ENCODE results near the gene GREM2.

The GREM2 gene

DNA sequence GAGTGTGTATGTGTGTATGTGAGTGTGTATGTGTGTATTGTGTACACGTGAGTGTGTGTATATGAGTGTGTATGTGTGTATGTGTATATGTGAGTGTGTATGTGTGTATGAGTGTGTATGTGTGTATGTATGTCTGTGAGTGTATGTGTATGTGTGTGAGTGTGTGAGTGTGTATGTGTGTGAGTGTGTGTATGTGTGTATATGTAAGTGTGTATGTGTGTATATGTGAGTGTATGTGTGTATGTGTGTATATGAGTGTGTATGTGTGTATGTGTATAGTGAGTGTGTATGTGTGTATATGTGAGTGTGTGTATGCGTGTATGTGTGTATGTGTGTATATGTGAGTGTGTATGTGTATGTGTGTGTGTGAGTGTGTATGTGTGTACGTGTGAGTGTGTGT is 49.2 kb downstream of the GREM2 start:
- TF ChIP-seq GATA3 (IDR thresholded peaks at IDR 0.05; ENCODE audit: low read depth, low read length), result no peak
- no peak for TF ChIP-seq GATA2 (IDR thresholded peaks at IDR 0.05; ENCODE audit: low read depth, low read length)

DNA sequence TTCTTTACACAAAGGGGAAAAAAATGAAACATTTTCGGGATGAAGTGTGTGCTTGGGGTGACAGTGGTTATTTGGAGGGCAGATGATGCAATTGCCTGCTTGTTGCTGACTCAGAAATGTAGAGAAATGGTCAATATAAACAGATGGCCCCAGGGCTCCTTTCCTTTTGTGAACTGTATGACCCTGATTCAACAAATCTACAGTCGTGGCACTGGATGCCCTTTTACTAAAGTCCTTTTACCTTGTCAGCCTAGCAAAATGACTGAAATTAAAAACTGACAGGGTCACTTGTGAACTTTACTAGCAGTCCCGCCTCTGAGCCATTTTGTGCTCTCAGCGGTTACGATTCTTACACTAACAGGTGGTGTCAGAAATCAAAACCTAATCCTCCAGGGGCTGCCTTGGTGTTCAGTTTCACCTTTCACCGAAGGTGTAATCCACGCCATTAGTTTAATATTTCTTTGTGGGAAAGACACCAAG is 49.8 kb downstream of the GREM2 start:
- TF ChIP-seq GATA2 (IDR thresholded peaks at IDR 0.05; ENCODE audit: low read depth, low read length) (no peak), GATA3 (IDR thresholded peaks at IDR 0.05; ENCODE audit: low read depth, low read length) (no peak)

DNA sequence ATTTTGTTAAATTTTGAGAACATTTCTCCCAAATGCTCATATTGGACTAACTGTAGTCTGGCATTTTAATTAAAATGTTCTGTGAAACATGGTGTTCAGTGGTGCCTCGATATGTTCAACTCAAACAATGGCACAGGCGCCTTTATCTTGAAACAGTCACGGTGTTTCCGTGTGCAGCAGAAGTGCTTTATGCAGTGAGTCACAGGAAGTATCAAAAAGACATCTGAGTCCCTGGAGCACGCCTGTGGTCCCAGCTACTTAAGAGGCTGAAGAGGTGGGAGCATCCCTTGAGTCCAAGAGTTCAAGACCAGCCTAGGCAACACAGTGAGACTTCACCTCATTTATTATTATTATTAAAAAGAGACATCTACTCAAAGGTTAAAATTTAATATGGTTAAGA is 52.2 kb downstream of the GREM2 start:
- TF ChIP-seq GATA3 (IDR thresholded peaks at IDR 0.05; ENCODE audit: low read depth, low read length), result no peak
- TF ChIP-seq GATA2 (IDR thresholded peaks at IDR 0.05; ENCODE audit: low read depth, low read length), result no peak

GRCh38 chr1:240555524-240555923 is 56.4 kb downstream of the GREM2 start:
- TF ChIP-seq GATA2 (IDR thresholded peaks at IDR 0.05; ENCODE audit: low read depth, low read length) (no peak), GATA3 (IDR thresholded peaks at IDR 0.05; ENCODE audit: low read depth, low read length) (no peak)

DNA sequence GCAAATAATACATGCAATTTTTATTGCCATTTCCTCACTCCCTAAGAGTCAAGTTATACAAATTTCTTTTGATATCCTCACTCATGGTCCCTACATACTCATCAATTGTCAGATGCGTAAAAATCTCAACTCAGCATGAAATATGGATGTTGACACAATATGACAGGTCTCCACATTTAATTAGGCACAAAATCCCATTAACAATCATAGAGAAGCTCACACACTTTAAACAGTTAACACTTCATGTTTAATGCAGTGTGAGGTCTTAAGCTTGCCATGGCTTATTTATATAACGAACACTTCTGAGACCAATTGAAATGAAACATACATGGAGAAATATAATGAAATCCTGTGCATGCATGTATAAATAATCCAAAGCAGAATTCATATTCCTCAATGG is 58.6 kb downstream of the GREM2 start:
- TF ChIP-seq GATA2 (IDR thresholded peaks at IDR 0.05; ENCODE audit: low read depth, low read length) (no peak), GATA3 (IDR thresholded peaks at IDR 0.05; ENCODE audit: low read depth, low read length) (0 out of 2 replicates have a peak, but pooled peaks have one; percentile 13)

DNA sequence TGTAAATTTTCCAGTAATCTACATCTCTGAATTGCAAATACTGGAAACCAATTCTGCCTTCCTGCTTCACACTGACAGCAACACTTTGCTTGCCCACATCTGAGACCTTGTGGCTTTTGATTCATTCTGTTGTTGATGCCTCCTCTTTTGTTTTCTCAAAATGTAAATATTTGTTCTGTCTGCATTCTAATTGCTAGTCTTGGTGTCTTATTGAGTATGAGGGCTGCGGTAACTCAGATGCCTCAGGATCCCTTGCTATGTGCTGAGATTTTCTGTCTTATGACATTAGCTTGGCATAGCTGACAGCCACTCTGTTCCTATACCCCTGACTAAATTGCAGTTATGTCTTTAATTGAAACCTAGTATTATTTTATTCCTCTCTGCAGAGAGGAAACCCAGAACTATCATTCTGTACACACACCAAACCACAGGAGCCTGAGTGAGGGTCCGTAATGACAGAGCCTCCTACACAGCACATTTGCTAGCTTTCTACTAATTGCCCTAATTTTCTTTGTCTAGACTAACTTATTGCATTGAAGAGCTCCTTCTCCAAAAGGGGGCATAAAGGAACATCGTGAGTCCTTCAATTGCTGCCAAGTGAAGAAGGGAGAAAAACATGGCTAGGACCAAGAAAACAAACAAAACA is 72.1 kb downstream of the GREM2 start:
- TF ChIP-seq GATA2 (IDR thresholded peaks at IDR 0.05; ENCODE audit: low read depth, low read length), result no peak

DNA sequence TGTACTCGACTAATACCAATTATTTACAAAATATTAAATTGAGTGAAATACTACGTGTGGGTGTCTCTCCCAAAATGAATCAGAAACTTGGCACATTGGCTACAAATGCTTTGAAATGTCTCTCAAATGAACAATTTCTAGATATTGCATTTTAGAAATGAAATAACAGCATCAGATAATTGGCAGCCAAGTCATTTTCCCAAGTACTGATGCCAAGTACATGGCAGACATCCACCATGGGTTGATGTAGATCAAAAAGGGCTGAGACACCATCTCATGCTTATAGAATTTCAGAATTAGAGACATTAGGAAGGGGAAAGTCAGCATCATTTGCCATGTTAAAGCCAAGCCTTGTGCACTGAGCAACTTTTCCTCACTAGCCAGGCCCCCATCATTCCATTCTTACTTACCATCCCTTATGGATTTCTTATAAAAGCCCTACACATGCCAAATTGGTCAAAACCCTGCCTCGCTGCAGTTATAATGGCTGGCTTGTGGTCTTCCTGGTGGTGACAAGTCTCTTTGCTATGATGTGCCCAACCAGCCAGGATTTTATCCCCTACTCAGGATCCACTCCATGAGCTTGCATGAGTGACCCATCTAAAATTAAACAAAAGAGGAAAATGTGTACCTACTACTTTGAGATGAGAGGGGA is 73.1 kb downstream of the GREM2 start:
- TF ChIP-seq GATA2 (IDR thresholded peaks at IDR 0.05; ENCODE audit: low read depth, low read length), result no peak
- TF ChIP-seq GATA3 (IDR thresholded peaks at IDR 0.05; ENCODE audit: low read depth, low read length), result no peak

DNA sequence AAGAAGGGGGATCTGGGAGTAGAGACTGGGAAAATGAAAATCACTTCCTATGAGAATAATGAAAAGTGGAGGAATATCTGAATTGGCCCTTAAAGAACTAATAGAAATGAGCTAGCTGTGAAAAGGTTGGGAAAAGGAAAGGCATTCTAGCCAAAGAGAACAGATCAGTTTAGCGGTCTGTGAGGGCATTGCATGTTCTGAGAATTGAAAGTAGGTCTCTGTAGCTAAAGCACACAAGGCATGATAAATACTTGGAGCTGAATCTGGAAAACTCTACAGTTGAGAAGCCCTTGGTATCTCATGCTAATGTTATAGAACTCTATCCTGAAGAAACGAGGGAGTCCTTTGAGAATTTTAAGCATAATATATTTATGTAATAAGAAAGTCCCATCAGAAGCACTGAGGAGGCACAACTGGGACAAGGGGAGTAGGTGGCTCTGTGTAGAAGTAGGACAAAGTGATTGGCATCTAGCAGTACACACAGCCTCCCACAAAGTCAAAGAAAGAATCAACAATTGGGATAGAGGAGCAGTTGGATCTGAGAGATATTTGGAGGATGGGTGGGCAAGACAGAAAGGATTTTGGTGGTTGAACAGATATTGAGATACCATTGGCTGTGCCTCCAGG is 78.7 kb downstream of the GREM2 start:
- TF ChIP-seq GATA3 (IDR thresholded peaks at IDR 0.05; ENCODE audit: low read depth, low read length) (no peak), GATA2 (IDR thresholded peaks at IDR 0.05; ENCODE audit: low read depth, low read length) (no peak)

DNA sequence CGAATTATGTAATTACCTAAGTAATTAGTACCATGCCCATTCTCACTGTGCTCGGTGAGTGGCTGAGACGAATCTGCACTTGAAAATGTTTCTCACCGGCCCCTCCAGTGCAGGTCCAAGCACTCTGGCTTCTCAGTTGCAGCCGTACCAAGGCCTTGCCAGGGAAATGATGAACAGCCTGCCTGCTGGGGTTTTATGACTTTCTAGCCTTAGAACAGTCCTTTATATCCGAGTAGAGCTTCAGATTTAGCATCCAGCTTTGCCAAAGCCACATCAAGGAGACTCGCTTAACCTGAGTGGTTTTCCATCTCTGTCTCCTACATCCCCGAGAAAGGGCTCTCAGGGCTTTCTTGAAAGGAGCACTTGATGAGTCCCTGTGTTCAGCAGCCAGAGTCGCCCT is 83.4 kb downstream of the GREM2 start:
- TF ChIP-seq GATA3 (IDR thresholded peaks at IDR 0.05; ENCODE audit: low read depth, low read length) (no peak), GATA2 (IDR thresholded peaks at IDR 0.05; ENCODE audit: low read depth, low read length) (no peak)

DNA sequence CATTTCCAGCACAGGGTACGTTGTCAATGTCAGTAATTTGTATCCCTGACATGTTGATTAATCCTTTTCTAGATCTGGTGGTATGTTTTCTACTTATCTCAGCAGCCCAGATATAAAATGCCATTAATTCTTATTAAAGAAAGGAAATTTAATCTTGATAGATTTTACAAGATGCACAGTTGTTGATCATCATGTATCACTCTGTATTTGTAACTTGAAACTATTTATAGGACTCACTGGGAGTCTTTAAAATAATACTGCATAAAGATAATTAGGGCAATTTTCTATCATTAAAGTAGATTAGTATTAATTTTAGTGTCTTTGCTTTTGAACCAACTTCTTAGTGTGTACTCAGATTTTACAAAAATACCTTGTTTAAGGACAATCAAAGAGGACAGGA is 84.9 kb downstream of the GREM2 start:
- TF ChIP-seq GATA3 (IDR thresholded peaks at IDR 0.05; ENCODE audit: low read depth, low read length) (no peak), GATA2 (IDR thresholded peaks at IDR 0.05; ENCODE audit: low read depth, low read length) (no peak)

- TF ChIP-seq GATA3 (IDR thresholded peaks at IDR 0.05; ENCODE audit: low read depth, low read length) (no peak), GATA2 (IDR thresholded peaks at IDR 0.05; ENCODE audit: low read depth, low read length) (no peak)
These were observed 85.6 kb downstream of the GREM2 start for GRCh38 chr1:240526312-240526711.

DNA sequence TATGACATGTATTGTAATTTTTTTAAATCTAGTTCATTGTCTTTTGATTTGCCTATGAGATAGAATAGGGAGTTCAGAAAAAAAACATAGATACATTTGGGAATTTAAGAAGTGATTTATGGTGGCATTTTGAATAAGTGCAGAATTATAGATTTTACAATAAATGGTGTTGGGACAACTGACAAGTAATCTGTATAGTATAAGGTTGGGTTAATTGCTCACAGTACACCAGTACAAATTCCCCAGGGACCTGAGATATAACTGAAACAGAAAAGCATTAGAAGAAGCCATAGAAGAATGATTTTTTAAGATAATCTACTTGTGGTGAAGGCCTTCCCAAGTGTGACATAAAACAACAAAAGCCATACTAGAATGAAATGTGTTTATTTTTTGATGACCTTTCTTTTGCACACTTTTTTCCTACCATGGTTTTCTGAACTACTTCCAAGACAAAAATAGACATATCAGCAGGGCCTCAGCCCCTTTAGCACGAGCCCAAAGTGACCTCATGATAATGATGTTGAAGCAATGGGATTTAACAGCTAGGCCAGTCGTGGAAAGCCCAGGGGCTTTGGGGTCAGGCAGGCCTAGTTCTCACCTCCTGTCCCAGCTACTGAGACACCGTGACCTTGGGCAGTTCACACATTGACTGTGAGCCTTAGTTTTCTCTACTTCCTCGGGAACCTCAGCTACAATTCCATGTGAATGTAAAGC is 87.4 kb downstream of the GREM2 start:
- TF ChIP-seq GATA3 (IDR thresholded peaks at IDR 0.05; ENCODE audit: low read depth, low read length) (no peak), GATA2 (IDR thresholded peaks at IDR 0.05; ENCODE audit: low read depth, low read length) (no peak)

- TF ChIP-seq GATA3 (IDR thresholded peaks at IDR 0.05; ENCODE audit: low read depth, low read length), result no peak
- no peak for TF ChIP-seq GATA2 (IDR thresholded peaks at IDR 0.05; ENCODE audit: low read depth, low read length)
These were observed 89.7 kb downstream of the GREM2 start for GRCh38 chr1:240522122-240522822.

DNA sequence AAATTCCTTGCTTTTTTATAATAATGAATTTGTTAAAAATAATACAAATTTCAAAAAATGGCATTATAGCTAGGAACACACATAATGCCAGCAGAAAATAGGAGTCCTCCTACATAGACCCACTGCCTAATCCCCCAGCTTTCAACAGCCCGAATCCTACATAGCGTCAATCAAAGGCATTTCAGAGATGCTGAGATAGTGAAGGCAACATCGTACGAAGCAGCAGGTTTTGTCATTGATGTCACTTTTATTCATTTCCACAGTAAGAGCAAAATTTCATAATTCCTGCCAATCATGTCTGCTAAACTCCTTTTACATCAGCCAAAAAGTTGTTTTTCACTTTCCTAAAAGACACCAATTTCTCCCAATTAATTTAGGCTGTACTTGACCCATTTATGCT is 94.1 kb downstream of the GREM2 start:
- TF ChIP-seq GATA2 (IDR thresholded peaks at IDR 0.05; ENCODE audit: low read depth, low read length), result no peak
- no peak for TF ChIP-seq GATA3 (IDR thresholded peaks at IDR 0.05; ENCODE audit: low read depth, low read length)

Measured in SH-SY5Y (cell line).